GM12801 (cell line): ENCODE results near the gene AHCYL2.

Source experiments
- TF ChIP-seq, protein P1 (sequence below): IDR thresholded peaks from one replicate; pipeline ENCODE4 v1.5.1; 2011; ENCODE audit warnings: control low read depth; ENCODE audit not compliant: insufficient read length; ENCODE audit errors: extremely low read depth

AHCYL2 gene

DNA sequence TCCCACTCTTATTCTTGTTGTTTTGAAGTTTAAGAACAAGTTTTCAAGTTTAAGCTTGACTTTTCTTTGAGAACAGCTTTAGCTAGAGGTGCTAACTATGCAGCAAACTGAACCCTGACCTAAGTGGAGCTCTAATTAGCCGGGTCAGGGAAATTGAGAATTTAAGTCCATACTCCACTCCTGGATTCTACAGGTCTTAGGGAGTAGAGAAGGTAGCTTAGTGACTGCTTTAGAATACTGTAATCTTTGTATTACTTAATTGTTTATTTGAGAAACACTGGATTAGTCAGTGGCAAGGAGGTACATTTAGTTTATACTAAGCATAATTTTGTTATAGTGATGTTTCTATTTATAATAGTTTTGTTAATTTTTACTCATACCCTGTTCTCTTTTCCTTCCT lies 134.8 kb downstream of the AHCYL2 start:
- TF ChIP-seq, protein P1, sequence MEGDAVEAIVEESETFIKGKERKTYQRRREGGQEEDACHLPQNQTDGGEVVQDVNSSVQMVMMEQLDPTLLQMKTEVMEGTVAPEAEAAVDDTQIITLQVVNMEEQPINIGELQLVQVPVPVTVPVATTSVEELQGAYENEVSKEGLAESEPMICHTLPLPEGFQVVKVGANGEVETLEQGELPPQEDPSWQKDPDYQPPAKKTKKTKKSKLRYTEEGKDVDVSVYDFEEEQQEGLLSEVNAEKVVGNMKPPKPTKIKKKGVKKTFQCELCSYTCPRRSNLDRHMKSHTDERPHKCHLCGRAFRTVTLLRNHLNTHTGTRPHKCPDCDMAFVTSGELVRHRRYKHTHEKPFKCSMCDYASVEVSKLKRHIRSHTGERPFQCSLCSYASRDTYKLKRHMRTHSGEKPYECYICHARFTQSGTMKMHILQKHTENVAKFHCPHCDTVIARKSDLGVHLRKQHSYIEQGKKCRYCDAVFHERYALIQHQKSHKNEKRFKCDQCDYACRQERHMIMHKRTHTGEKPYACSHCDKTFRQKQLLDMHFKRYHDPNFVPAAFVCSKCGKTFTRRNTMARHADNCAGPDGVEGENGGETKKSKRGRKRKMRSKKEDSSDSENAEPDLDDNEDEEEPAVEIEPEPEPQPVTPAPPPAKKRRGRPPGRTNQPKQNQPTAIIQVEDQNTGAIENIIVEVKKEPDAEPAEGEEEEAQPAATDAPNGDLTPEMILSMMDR, result no peak

DNA sequence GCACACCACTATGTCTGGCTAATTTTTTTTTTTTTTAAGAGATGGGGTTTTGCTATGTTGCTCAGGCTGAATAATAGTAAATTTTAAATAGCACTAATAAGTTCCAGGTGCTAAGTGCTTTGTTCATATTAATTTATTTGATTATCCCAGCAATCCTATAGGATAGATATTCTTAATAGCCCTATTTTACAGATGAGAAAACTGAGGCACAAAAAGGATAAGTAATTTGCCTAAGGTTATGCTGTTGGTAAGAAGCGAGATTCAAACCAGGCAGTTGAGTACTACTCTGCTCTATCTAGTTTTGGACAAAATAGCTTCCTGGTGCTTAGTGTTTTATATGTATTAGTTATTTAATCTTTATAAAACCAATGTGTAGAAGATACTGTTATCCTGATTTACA lies 136.9 kb downstream of the AHCYL2 start:
- TF ChIP-seq, protein P1, result no peak

DNA sequence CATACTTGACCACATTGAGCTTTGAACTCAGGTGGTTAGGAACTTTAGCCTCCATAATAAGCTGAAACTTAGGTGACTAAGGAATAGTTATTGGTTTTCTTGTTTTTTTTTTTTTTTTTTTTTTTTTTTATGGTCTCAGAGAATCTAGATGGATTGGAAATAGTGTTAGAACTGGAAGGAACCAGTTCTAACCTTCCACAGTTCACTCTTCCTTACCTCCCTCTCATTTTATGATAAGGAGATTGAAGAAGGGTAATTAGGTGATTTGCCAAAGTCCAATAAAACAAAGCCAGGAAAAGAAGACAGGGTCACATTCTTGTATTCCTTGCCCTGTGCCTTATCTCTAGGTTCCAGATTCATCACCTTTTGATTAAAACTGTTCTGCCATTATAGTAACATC lies 137.7 kb downstream of the AHCYL2 start:
- TF ChIP-seq, protein P1, result no peak

DNA sequence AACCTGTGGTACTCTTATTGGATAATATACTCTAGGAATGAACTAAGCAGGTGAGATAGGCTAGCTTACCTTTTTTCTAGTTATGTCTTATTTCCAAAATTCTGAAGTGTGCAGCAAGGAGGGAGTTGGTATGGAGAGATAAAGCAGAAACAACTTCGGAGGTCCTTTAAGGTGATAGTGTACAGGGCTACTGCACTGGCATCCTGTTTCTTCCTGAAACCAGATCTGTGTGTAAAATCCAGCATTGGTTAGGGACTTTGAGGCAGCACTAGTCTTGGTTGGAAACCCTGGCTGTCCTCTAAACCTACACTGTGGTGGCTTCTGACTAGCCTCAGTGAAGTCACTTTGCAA lies 142.5 kb downstream of the AHCYL2 start:
- TF ChIP-seq, protein P1, result no peak

DNA sequence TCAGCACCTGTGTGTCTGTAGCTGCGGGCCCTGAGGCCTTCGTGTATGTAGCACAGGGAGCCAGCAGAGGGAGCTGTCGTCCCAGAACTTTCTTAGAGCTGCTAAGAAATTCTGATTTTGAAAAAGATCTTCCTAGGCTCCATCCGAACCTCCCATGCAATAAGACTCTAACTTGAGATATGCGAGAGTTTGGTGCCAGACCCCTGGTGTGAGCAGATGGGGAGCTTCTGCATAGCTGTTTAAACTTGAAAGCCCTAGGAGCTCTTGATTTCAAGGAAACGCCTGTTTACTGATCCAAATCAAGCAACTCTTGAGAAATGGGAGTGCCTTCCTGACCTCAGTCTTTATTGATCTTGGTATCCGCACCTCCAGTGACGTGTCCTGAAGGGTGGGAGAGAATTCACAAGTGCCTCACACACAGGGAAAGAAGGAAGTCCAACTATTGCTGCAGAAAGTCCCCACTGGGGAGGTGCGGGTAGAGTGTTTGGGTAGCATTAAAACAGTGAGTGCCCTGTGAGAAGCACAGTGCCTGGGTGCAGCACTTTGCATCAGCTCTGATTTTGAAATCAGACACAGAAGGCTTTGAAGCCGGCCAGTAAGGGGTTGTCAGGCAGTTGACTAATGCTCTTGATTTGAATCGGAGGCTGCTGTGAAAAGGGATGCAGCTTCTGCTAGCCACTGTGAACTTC lies 143.0 kb downstream of the AHCYL2 start:
- TF ChIP-seq, protein P1, result no peak

DNA sequence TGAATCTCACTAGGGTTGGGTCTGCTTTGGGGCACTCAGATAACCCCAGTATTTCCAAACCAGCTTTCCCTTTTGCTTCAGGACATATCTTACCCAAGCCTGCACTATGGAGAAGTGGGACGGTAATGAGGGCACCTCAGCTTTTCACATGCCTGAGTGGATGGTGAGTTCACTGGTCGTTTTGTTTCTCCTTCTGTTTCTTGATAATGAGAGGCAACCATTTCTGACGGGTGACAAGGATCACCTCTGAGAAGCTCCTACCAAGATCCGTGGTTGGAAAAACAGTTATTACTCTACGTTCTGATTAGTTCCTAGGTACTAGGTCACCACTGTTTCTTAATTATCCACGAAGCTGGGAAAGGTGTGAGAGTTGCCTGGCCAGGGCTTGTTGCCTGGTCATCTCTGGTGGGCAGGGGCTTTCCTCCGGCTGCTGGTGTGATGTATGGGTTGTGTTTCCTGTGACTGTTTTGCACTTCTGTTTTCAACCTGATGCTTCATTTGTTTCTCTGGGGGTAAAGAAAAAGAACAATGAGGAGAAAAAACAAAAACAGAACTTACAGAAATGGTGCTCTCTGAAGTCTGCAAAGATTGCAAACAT lies 143.7 kb downstream of the AHCYL2 start:
- TF ChIP-seq, protein P1, result no peak

DNA sequence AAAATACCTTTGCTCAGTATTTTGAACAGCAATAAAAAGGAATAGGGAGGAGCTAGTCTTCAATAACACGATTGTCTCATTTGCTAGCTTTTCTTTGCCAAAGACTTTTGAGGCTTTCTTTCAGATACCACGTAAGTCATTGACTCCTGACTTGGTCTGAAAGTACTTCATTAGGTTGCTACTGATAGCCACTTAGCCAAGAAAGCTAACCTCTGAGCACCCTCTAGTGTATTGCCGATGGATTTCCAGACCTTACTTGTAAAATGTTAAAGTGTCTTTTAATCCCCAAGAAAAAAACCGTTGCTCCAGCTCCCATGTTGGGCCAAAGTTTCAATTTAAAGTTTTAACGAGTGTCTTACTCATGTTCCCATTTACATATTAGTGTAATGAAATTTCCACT lies 146.0 kb downstream of the AHCYL2 start:
- TF ChIP-seq, protein P1, result no peak
